Nephron progenitor cell (in vitro differentiated cells): Measurements from ENCODE around the gene TRABD.

Experiments used
- DNase-seq: peaks from one replicate; pipeline ENCODE4 v3.0.0; 2021
- H3K27ac Mint-ChIP-seq: 2 replicates; pipeline ENCODE4 v1.8.0; 2021; ENCODE audit warnings: mild to moderate bottlenecking, moderate library complexity, mixed read lengths
- H3K27me3 Mint-ChIP-seq: 2 replicates; pipeline ENCODE4 v1.8.0; 2021; ENCODE audit warnings: mild to moderate bottlenecking, low read depth, mixed read lengths; ENCODE audit not compliant: poor library complexity
- H3K36me3 Mint-ChIP-seq: 2 replicates; pipeline ENCODE4 v1.8.0; 2021; ENCODE audit warnings: low read depth, mixed read lengths
- H3K4me1 Mint-ChIP-seq: 2 replicates; pipeline ENCODE4 v1.8.0; 2021; ENCODE audit warnings: mixed read lengths
- H3K4me3 Mint-ChIP-seq: 2 replicates; pipeline ENCODE4 v1.8.0; 2021; ENCODE audit warnings: mild to moderate bottlenecking, moderate library complexity, mixed read lengths
- H3K9me3 Mint-ChIP-seq: 2 replicates; pipeline ENCODE4 v1.8.0; 2021; ENCODE audit warnings: mild to moderate bottlenecking, moderate library complexity, mixed read lengths
- CTCF ChIP-seq: fragments of 200-600 bp; sonication (generic); IDR thresholded peaks from 2 replicates; pipeline ENCODE4 v1.5.0; 2021; ENCODE audit warnings: antibody characterized with exemption

The TRABD gene

GRCh38 chr22:50140615-50141014 lies 45.1 kb upstream of the TRABD start:
- Mint-ChIP-seq H3K4me3 (no peak overlapping the region), H3K27me3 (peaks cover 24% of the 10 kb centered on the region), H3K9me3 (peaks cover 3% of the 10 kb centered on the region), H3K27ac (no peak overlapping the region), H3K4me1 (peaks cover 46% of the 10 kb centered on the region), H3K36me3 (no peaks in the 10 kb centered on the region)
- no peak for TF ChIP-seq CTCF
- DNase-seq, result no peak

GRCh38 chr22:50141462-50141861 lies 44.3 kb upstream of the TRABD start:
- Mint-ChIP-seq H3K4me3 (no peak overlapping the region), H3K27ac (no peak overlapping the region), H3K36me3 (no peaks in the 10 kb centered on the region), H3K27me3 (peaks cover 24% of the 10 kb centered on the region), H3K4me1 (peaks cover 48% of the 10 kb centered on the region), H3K9me3 (peaks cover 3% of the 10 kb centered on the region)
- no peak for DNase-seq
- no peak for TF ChIP-seq CTCF

GRCh38 chr22:50141891-50142363 lies 43.8 kb upstream of the TRABD start:
- peaks cover 3% of the 10 kb centered on the region for H3K9me3 Mint-ChIP-seq
- H3K4me1 Mint-ChIP-seq, result peaks cover 49% of the 10 kb centered on the region
- H3K27ac Mint-ChIP-seq, result no peak overlapping the region
- peaks cover 24% of the 10 kb centered on the region for H3K27me3 Mint-ChIP-seq
- DNase-seq, result peak; percentile 53
- peak; percentile 54 for TF ChIP-seq CTCF
- H3K36me3 Mint-ChIP-seq, result no peaks in the 10 kb centered on the region
- H3K4me3 Mint-ChIP-seq, result peak overlapping the region; percentile 1

GRCh38 chr22:50143096-50143495 lies 42.6 kb upstream of the TRABD start:
- Mint-ChIP-seq H3K27me3 (peaks cover 24% of the 10 kb centered on the region), H3K4me1 (peaks cover 57% of the 10 kb centered on the region), H3K36me3 (no peaks in the 10 kb centered on the region), H3K4me3 (no peak overlapping the region), H3K27ac (no peak overlapping the region), H3K9me3 (no peaks in the 10 kb centered on the region)
- no peak for DNase-seq
- TF ChIP-seq CTCF, result no peak

GRCh38 chr22:50144005-50144614 lies 41.6 kb upstream of the TRABD start:
- Mint-ChIP-seq H3K36me3 (no peaks in the 10 kb centered on the region), H3K4me3 (no peak overlapping the region), H3K27me3 (peaks cover 24% of the 10 kb centered on the region), H3K9me3 (no peaks in the 10 kb centered on the region), H3K4me1 (peaks cover 57% of the 10 kb centered on the region), H3K27ac (no peak overlapping the region)
- TF ChIP-seq CTCF, result no peak
- DNase-seq, result no peak
